Measurements from ENCODE around the gene CLDN6. TPM values are rescaled to one million over a fixed set of nuclear protein-coding genes. Genes with fewer than 3 reads are reported as not detected.

Gene CLDN6
- total and polyA plus RNA-seq, 2 of the 13 experiments (the other 11 are each of a cell fraction or from before 2014, with no cell fraction given) = 5.9 to 7.6 TPM

- TF ChIP-seq NR1H2 (CRISPR knock-in tag; IDR thresholded peaks at IDR 0.05; ENCODE audit: borderline replicate concordance, low read depth) (no peak), ZFP90 (CRISPR knock-in tag; IDR thresholded peaks at IDR 0.05; ENCODE audit: borderline replicate concordance) (no peak), NONO (IDR thresholded peaks at IDR 0.05) (no peak), NONO (CRISPR knock-in tag; conservative IDR thresholded peaks at IDR 0.05) (no peak), ZSCAN12 (CRISPR knock-in tag; IDR thresholded peaks at IDR 0.05) (no peak), NAIF1 (CRISPR knock-in tag; IDR thresholded peaks at IDR 0.05; ENCODE audit: borderline replicate concordance) (no peak), CREM (IDR thresholded peaks at IDR 0.05) (no peak), CREM (CRISPR knock-in tag; IDR thresholded peaks at IDR 0.05) (no peak), TBX3 (IDR thresholded peaks at IDR 0.05; ENCODE audit: borderline replicate concordance) (no peak), GFI1 (CRISPR knock-in tag; IDR thresholded peaks at IDR 0.05; ENCODE audit: borderline replicate concordance) (no peak)
These were observed 17.4 kb downstream of the CLDN6 start (continued) for GRCh38 chr16:3000540-3000939.

DNA sequence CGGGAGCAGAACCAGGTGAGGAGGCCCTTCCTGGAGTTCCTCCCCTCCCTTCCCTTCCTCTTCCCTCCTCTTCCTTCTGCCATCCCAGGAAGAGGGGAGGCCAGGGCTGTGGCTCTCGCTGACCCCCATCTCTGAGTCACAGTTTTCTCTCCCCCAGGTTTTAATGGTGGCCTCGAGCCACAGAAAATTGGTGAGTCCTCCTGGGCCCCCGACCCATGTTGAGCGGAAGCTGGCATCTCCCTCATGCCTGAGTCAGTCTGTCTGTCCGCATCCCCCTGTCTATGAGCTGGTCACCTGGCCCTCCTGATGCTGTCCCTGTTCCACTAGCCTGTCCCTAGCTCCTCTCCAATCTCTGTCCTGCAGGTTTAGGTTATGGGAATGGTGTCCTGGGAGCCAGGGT, 18.1 kb downstream of the CLDN6 start:
- POLR2A ChIA-PET = interaction anchor here (0.9 to 2.0 kb wide), 3 partner anchors 21 to 46 kb away, joined by 3 to 5 read pairs (median 4); partner anchors contain the start of genes HCFC1R1 and THOC6
- Histone ChIP-seq H3K9ac (ENCODE audit: insufficient read depth, low read depth, low read length) (no peak overlapping the region), H3K4me1 (ENCODE audit: insufficient read depth, low read length) (peaks cover 11% of the 10 kb centered on the region), H2AFZ (ENCODE audit: low read length) (no peak overlapping the region), H3K79me2 (ENCODE audit: insufficient read depth, low read length) (no peaks in the 10 kb centered on the region), H3K36me3 (replicated peaks in 1 of 2; ENCODE audit: control insufficient read depth in 1 of 2, insufficient read depth in 2 of 2, low read length in 2 of 2) (no peaks in the 10 kb centered on the region), H3K27me3 (ENCODE audit: control insufficient read depth in 1 of 2, insufficient read depth in 2 of 2, low read length in 2 of 2) (no peaks in the 10 kb centered on the region), H3K4me3 (replicated peaks in 1 of 3; ENCODE audit: insufficient read depth in 1 of 3, low read depth in 2 of 3, low read length in 3 of 3) (no peak overlapping the region), H3K9me3 (ENCODE audit: low read length) (no peaks in the 10 kb centered on the region), H4K20me1 (ENCODE audit: insufficient read depth, low read length) (no peaks in the 10 kb centered on the region), H3K4me2 (ENCODE audit: low read depth, low read length) (no peak overlapping the region), H3K27ac (ENCODE audit: extremely low read length, insufficient read depth, low read length) (no peak overlapping the region)
- WGBS (ENCODE audit: low lambda C conversion rate) = 84% methylated on average over 6 of the region's 6 CpGs
- in situ Hi-C loops (cut with HindIII; ENCODE audit: extremely low pct_ligation_motif_present, low pct_unique_long_range_greater_than_20kb) = no loop called here
- TF ChIP-seq FOSL2 (CRISPR knock-in tag; IDR thresholded peaks at IDR 0.05) = no peak
- CTCF ChIA-PET (ENCODE audit: low intra/inter-chr PET ratio, low total read pairs) = no interaction called here
- intact Hi-C loops (cut with micrococcal nuclease; ENCODE audit: unreplicated experiment) = no loop called here
- ATAC-seq = no peak
- no TSS peak for BruUV-seq (replicated peaks)
- no peak for FAIRE-seq
- no peak for DNase-seq (ENCODE audit: low spot score)
